Cardiac septum (tissue), 1 donor: ENCODE data around the gene RSPH3. TPM values are rescaled to one million over a fixed set of nuclear protein-coding genes. Genes with fewer than 3 reads are reported as not detected.
"Not testable (repeated sequence)": the region's sequence is repeated elsewhere in the genome, so short reads cannot be mapped to it uniquely, and the experiment has no call there.

Source experiments
- DNase-seq: peaks from one replicate; pipeline ENCODE4 v3.0.0-alpha.2; 2020; ENCODE audit warnings: low spot score
- intact Hi-C: fragments of 100-400 bp; cut with DNase I; formaldehyde crosslinking; loops from one replicate; pipeline ENCODE4 v1.14.0; 2022
- total RNA-seq: library from RNA; stranded (reverse); fragmentation: NEBNext Ultra II Directional; extraction: Animal tissue kit (Norgen Biotek cat#: 25700); gene quantifications from one replicate; pipeline ENCODE4 v1.2.1, GENCODE V29; 2021
- donor health status: DM: no; HTN: no; CAD: no.

The RSPH3 gene
- total RNA-seq, 1 donor from 2014 or later = 8.9 TPM

DNA sequence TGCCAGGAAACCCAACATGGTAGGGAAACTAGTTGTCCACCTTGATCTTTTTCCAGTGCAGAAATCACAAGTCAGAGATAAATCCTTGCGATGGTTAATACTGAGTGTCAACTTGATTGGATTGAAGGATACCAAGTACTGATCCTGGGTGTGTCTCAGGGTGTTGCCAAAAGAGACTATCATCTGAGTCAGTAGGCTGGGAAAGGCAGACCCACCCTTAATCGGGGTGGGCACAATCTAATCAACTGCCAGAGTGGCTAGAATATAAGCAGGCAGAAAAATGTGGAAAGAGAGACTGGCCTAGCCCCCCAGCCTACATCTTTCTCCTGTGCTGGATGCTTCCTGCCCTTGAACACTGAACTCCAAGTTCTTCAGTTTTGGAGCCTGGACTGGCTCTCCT is 10.3 kb downstream of the RSPH3 start:
- intact Hi-C loops, DNase-seq: not testable (repeated sequence)

DNA sequence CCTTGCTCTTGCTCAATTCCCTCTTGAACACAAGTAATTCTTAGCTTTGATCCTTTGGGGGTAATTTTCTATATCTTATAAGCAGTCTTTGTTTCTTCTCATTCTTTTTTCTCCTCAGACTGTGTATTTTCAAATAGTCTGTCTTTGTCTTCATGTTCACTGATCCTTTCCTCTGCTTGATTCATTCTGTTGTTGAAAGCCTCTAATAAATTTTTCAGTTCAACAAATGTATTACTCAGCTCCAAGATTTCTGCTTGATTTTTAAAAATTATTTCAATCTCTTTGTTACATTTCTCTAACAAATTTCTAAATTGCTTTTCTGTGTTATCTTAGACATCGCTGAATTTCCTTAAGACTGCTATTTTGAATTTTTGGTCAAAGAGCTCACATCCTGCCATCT is 11.5 kb downstream of the RSPH3 start:
- DNase-seq = no peak
- intact Hi-C loops = no loop called here

DNA sequence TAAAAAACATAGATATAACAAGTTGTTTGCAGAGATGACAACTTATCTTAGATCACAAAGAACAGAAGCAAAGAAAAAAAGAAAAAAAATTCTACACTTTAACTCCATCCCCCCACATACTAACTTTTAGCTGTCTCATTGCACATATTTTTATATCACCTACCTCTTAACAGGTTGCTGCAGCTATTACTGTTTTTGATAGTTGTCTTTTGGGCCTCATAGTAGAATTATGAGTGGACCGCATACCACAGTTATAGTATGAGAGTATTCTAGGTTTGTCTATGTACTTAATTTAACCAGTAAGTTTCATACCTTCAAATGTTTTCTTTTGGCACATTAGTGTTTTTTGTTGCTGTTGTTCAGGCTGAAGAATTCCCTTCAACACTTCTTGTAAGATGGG is 12.3 kb downstream of the RSPH3 start:
- DNase-seq = no peak
- intact Hi-C loops = no loop called here

DNA sequence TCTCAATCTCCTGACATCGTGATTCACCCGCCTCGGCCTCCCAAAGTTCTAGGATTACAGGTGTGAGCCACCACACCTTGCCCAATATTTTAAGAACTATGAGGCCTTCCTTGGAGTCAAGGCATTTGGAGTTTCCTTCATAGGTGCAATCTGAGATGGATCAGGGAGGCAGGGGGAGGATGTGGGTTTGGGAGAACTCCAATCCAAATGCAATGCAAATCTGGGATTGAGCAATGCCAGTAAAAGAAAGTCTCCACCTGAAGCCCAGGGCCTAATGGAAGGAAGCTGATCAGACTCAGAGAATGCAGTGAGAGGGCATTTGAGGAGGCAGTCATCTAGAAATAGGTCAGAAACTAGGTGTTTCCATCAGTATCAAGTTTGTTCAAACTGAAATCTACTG is 21.2 kb downstream of the RSPH3 start:
- intact Hi-C loops = no loop called here
- no peak for DNase-seq

DNA sequence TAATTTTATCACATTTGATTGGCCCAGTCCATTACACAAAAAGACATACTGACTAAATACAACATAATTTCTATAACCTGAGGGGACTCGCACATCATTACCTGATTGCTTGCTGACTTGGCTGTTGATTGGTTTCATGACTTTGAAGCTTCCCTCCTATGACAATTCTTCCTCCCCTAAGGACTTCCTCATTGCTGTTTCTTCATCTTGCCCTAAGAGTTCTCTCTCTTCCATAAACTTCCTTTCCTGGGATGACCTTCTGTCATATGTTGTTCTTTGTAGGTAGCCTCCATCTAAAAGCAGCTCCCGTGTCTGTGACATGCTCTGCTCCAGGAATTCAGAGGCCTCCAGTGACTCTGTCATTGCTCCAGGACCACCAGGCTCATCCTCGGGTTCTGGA is 22.6 kb downstream of the RSPH3 start:
- intact Hi-C loops = no loop called here
- DNase-seq = no peak

DNA sequence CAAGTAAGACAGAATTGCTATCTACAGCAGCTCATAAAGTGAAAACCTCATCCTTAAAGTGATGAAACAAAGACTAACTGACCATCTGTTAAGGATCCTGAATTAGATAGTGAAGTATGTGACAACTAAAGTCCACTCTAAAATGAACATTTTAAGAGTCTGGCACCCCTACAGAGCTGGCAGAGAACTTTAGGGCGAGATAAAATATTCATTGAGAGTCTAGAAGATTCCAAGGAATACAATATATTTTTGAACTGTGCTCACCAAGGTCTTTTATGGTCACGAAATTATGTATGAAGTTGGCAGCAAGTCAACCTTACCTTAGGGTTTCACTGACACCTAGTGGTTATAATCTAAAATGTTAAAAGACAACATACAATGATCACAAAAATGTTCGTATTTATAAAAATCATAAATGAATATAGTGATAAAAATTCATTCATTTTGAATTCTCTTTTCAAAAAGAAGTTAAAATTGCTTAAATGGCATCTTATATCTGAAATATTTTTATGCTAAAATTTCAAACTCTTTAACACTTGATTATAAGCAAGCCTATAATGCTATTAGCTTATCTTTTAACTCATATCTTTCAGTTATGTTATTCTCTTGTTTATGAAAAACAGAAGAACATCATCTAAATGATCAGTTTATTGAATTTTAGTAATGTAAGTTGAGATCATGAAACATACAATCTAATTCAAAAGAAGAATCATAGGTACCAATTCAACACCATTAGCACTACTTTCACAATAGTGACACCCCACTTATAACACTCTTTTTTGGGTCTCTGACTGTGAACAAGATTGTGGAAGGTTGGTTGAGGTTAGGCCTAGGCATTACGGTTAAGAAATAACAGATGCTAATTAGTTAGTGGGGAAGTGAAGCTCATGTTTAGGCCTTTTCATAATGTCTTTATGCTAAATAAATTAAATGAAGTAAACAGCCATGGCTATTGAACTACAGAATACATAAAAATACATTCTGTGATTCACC is 27.5 kb downstream of the RSPH3 start:
- DNase-seq = no peak
- intact Hi-C loops = loop anchor here (2.0 to 5.0 kb wide), 2 partner anchors 180 to 268 kb away; no protein-coding TSS in a partner anchor

DNA sequence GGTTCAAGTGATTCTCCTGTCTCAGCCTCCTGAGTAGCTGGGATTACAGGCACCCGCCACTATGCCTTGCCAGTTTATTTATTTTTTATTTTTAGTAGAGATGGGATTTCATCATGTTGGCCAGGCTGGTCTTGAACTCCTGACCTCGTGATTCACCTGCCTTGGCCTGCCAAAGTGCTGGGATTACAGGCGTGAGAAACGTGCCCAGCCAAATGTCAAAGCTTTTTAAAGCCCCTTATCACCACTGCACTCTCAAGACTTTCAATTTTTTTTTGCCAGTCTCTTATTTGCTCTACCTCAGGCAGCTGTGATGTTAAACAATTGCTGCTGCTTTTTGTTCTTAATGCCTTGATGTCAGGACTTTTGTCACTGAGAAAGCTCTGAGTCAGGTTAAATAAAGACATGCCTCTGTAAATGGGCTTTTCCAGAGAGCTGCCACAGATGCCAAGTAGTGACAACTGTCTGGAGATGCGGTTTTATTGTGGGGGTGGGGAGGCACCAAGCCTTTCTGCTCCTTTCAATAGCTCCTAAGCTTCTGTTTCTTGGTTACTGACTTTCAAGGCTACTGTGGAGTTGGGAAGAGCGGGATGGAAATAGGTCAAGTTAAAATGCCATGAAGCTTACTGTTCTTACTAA is 29.2 kb downstream of the RSPH3 start:
- DNase-seq = no peak
- intact Hi-C loops = loop anchor here (5.0 kb wide), 1 partner anchor 178 kb away; no protein-coding TSS in a partner anchor

DNA sequence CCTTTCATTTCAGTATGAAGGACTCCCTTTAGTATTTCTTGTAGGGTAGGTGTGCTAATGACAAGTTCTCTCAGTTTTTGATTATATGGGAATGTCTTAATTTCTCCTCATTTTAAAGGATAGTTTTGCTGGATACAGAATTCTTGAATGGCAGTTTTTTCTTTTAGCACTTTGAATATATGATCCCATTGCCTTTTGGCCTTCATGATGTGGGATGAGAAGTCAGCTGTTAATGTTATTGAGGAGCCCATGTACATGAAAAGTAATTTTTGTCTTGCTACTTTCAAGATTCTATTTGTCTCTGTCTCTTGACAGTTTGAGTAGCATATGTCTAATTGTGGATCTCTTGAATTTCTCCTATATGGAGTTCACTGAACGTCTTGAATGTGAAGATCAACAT is 30.9 kb downstream of the RSPH3 start:
- DNase-seq = no peak
- intact Hi-C loops = no loop called here

DNA sequence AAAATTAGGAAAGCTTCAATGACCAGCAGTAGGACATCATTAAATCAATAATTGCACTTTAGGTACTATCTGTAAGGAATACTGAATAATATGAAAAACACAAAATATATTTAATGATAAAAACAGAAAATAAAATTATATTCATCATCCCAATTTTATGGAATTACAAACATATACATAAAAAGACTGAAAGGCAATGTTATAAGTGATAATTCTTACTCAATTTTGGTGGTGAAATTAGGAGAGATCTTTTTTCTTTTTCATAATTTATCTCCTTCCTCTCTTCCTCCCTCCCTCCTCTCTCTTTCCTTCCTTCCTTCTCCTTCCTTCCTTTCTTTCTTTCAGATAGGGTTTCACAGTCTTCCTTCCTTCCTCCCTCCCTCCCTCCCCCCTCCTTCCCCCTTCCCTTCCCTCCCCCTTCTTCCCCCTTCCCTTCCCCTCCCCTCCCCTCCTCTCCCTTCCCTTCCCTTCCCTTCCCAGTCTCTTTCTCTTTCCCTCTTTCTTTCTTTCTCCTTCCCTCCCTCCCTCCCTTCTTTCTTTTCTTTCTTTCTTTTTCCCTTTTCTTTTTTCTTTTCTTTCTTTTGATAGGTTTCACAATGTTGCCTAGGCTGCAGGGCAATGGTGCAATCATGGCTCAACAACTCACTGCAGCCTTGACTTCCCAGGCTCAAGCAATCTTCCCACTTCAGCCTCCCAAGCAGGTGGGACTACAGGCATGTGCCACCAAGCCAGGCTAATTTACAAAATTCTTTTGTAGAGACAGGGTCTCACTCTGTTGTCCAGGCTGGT is 36.8 kb downstream of the RSPH3 start:
- DNase-seq = no peak
- intact Hi-C loops = no loop called here

DNA sequence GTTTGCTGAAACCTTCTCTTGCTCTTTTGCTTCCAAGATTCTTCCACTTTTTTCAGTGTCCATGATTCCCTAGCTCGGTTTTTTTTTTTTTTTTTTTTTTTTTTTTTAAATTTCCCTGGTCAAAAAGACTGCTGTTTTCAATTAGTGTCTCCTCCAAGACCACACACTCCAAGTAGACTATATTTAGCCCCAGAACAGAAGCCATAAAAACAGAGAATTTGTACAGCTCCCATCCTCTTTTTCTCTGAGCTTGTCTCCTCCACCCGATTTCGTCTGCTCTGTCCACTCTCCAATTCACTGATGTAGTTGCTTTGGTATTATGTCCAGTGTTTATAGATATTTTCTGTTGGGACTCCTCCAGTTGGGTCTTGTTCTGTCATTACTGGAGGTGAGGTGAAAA is 37.6 kb downstream of the RSPH3 start:
- DNase-seq = no peak
- intact Hi-C loops = no loop called here

DNA sequence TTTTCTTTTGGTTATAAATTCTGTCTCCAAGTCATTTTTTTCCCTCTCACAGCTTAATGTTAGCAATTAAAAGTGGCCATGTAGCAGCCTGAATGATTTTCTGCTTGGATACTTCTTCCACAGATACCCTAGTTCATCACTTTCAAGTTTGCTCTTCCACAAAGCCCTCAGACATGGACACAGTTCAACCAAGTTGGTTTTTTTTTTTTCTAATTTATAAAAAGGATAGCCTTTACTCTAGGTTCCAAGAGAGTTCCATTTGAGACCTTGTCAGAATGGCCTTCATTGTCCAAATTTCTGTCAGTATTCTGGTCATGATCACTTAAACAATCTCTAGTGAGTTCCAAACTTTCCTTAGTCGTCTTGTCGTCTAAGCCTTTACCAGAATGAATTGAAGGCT is 40.0 kb downstream of the RSPH3 start:
- intact Hi-C loops = no loop called here
- no peak for DNase-seq

DNA sequence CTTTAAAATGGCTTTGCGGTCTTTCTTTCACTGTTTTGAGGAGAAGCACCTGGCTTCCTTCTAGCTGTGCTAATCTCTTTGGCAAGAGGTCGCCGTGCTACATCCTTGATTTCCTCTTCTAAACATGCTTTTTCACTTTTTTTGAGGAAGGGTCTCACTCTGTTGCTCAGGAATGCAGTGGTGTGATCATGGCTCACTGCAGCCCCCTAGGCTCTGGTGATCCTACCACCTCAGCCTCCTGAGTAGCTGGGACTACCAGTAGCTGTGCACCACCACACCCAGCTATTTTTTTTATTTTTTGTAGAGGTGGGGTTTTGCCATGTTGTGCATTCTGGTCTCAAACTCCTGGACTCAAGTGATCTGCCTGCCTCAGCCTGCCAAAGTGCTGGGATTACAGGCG is 40.5 kb downstream of the RSPH3 start:
- intact Hi-C loops = no loop called here
- DNase-seq = no peak

DNA sequence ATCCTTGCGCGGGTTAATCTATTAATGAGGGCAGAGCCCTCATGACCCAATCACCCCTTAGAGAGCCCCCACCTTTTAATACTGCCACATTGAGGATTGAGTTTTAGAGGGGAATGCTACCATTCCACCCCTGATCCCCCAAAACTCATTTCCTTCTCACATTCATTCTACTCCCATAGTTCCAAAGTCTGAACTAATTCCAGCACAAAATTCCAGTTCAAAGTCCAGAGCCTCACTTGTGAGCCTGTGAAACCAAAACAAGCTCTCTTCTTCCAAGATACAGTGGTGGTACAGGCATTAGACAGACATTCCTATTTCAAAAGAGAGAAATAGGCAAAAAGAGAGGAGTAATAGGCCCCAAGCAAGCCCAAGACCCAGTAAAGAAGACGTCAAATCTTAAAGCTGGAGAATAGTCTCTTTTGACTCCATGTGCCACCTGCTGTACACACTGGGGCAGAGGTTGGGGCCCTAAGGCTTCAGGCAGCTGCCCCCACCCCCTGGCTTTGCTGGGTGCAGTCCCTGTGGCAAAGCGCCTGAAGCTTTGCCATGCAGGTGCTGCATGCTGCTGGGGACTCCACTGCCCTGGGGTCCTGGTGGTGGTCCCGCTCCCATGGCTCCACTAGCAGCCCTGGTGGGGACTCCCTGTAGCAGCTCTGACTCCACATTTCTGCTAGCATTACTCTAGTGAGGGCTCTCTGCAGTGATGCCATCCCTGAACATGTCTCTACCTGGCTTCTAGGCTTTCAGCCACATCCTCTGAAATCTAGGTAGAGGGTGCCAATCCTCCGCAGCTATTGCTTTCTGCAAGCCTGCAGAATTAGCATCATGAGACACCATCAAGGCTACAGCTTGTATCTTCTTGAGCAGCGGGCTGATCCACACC is 41.3 kb downstream of the RSPH3 start:
- no peak for DNase-seq
- intact Hi-C loops = no loop called here

DNA sequence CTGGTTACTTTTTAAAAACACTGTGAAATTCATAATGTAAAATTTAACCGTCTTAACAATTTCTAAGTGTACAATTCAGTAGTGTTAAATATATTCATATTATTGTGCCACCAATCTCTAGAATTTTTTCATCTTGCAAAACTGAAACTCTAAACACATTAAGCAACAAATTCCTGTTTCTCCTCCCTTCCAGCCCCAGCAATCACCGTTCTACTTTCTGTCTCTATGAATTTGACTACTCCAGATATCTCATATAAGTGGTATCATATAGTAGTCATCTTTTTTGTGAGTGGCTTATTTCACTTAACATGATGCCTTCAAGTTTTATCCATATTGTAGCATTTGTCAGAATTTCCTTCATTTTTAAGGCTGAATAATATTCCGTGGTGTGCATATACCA is 44.7 kb downstream of the RSPH3 start:
- intact Hi-C loops = no loop called here

DNA sequence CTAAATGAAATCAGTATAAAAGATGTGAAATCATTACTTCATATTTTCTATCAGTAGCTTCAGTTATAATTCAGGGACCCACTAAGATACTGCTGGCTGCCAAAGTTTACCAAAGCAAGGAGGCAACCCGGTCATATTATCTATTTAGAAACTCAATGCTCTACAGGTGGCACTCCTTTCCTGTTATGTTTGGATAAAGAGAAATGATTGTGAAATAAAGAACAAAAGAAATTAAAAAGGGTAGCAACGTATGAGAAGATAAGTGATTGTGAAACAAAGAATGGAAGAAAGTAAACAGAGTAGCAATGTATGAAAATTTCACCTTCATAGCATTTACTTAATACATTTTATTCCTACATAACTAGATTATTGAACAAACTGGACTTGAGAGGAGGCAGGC is 45.2 kb downstream of the RSPH3 start:
- no peak for DNase-seq
- intact Hi-C loops = no loop called here

More for the DNA sequence above, 44.7 kb downstream of the RSPH3 start:
- no peak for DNase-seq

DNA sequence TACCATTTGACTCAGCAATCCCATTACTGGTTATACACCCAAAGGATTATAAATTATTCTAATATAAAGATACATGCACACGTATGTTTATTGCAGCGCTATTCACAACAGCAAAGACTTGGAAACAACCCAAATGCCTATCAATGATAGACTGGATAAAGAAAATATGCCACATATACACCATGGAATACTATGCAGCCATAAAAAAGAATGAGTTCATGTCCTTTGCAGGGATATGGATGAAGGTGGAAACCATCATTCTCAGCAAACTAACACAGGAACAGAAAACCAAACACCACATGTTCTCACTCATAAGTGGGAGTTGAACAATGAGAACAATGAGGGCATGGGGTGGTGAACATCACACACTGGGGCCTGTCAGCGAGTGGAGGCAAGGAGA is 48.0 kb downstream of the RSPH3 start:
- DNase-seq, intact Hi-C loops: not testable (repeated sequence)

DNA sequence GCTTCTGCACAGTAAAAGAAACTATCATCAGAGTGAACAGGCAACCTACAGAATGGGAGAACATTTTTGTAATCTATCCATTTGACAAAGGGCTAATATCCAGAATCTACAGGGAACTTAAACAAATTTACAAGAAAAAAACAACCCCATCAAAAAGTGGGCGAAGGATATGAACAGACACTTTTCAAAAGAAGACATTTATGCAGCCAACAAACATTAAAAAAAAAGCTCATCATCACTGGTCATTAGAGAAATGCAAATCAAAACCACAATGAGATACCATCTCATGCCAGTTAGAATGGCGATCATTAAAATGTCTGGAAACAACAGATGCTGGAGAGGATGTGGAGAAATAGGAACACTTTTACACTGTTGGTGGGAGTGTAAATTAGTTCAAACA is 48.4 kb downstream of the RSPH3 start:
- DNase-seq, intact Hi-C loops: not testable (repeated sequence)

DNA sequence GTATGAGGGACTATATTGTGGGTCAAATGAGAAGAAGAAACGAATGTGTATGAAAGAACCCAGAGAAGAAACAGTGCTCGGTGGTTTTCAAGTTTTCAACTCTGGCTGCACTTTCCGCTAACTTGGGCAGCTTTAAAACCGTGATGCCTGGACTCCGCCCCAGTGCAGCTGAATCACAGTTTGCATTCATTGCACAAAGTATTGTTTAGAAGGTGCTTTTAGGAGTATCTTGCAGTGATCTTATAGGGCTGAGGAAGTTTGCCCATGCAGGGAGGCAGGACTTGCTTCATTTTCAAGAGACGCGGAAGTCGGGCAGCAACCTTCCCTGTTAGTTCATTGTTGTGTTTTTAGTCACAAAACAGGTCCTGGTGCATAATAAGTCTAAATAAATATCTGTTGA is 52.7 kb downstream of the RSPH3 start:
- no peak for DNase-seq
- intact Hi-C loops = no loop called here

DNA sequence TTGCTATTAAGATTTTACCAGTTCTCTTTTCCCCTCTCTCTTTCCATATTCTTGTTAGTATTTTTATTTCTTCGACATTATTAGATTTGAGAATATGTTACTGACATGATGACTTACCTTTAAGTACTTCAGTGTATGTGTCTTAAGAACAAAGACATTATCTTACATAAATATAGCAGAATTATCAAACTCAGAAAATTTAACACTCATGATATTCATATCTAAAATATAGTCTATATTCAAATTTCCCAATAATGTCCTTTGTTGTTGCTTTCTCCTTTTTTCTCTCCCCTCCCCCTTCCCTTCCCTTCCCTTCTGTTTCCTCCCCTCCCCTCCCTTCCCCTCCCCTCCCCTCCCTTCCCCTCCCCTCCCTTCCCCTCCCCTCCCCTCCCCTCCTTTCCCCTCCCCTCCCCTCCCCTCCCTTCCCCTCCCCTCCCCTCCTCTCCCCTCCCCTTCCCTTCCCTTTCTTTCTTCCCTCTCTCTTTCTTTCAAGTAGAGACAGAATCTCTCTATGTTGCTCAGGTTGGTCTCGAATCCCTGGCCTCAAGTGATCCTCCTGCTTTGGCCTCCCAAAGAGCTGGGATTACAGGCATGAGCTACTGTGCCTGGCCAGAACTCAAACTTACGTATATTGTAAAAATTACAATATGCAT is 56.5 kb downstream of the RSPH3 start:
- no peak for DNase-seq
- intact Hi-C loops = no loop called here
